SK-N-SH (cell line): ENCODE measurements around the gene NRG3. TPM values are rescaled to one million over a fixed set of nuclear protein-coding genes. Genes with fewer than 3 reads are reported as not detected.

Source experiments
- CTCF ChIA-PET: fragments of 300-600, 350-600 bp; formaldehyde crosslinking; extraction: SDS; loops from one replicate; lab custom pipeline; 2021; lab: Yijun Ruan, JAX
- POLR2A ChIA-PET: fragments of 350-600 bp; sonication (Branson Sonifier 250); formaldehyde crosslinking; extraction: SDS; loops from one replicate; lab custom pipeline; 2020; ENCODE audit warnings: antibody characterized with exemption, inconsistent platforms; lab: Yijun Ruan, JAX
- DNase-seq: peaks from one replicate; pipeline ENCODE4 v3.0.0; 2012
- H2AFZ ChIP-seq: fragments of 200-600 bp; sonication (generic); 2 replicates; pipeline ENCODE4 v1.8.1; 2016; ENCODE audit warnings: antibody characterized with exemption, mild to moderate bottlenecking, low read depth
- H3F3A ChIP-seq: fragments of 200-600 bp; sonication (generic); replicated peaks from 2 replicates; pipeline ENCODE3; 2016; ENCODE audit warnings: antibody characterized with exemption, mild to moderate bottlenecking; ENCODE audit not compliant: insufficient read depth
- H3K27ac ChIP-seq, 2 experiments: fragments of 200-500 bp in 1 of 2; fragments of 200-600 bp in 1 of 2; sonication (Bioruptor generic) in 1 of 2; sonication (generic), shearing (Covaris generic) in 1 of 2; 2 replicates each; pipeline versions ENCODE4 v1.5.1 to v1.6.1; 2014 to 2016; ENCODE audit warnings: low read depth in 2 of 2, inconsistent platforms in 1 of 2, low read length in 1 of 2, mild to moderate bottlenecking in 1 of 2, mixed read lengths in 1 of 2
- H3K27me3 ChIP-seq: fragments of 200-600 bp; sonication (generic), shearing (Covaris generic); 2 replicates; pipeline ENCODE4 v1.6.1; 2016; ENCODE audit warnings: mixed run types; ENCODE audit not compliant: insufficient read depth
- H3K36me3 ChIP-seq, 2 experiments: fragments of 200-500 bp in 1 of 2; fragments of 200-600 bp in 1 of 2; sonication (Bioruptor generic) in 1 of 2; sonication (generic) in 1 of 2; replicated peaks in 1 of 2; 2 replicates each; pipeline versions ENCODE3 to v1.5.1; 2014 to 2016; ENCODE audit warnings: low read length in 1 of 2, mild to moderate bottlenecking in 1 of 2; ENCODE audit not compliant: insufficient read depth in 2 of 2, control insufficient read depth in 1 of 2
- H3K4me1 ChIP-seq, 2 experiments: fragments of 200-500 bp in 1 of 2; fragments of 200-600 bp in 1 of 2; sonication (Bioruptor generic) in 1 of 2; sonication (generic), shearing (Covaris generic) in 1 of 2; 2 replicates each; pipeline versions ENCODE4 v1.5.1 to v1.6.1; 2014 to 2016; ENCODE audit warnings: low read depth in 1 of 2, low read length in 1 of 2, mixed run types in 1 of 2; ENCODE audit not compliant: insufficient read depth in 2 of 2, control insufficient read depth in 1 of 2
- H3K4me2 ChIP-seq: fragments of 200-600 bp; sonication (generic), shearing (Covaris generic); 2 replicates; pipeline ENCODE4 v1.6.1; 2017; ENCODE audit warnings: mixed run types
- H3K4me3 ChIP-seq, 2 experiments: fragments of 200-500 bp in 1 of 2; fragments of 200-600 bp in 1 of 2; sonication (Bioruptor generic) in 1 of 2; sonication (generic), shearing (Covaris generic) in 1 of 2; 2 replicates each; pipeline versions ENCODE4 v1.5.1 to v1.8.1; 2014 to 2016; ENCODE audit warnings: low read depth in 2 of 2, inconsistent platforms in 1 of 2, low read length in 1 of 2, mild to moderate bottlenecking in 1 of 2, mixed read lengths in 1 of 2, moderate library complexity in 1 of 2
- H3K79me2 ChIP-seq: fragments of 200-600 bp; sonication (generic); 2 replicates; pipeline ENCODE4 v1.8.1; 2017; ENCODE audit warnings: mild to moderate bottlenecking; ENCODE audit not compliant: insufficient read depth
- H3K9ac ChIP-seq: fragments of 200-600 bp; sonication (generic); 2 replicates; pipeline ENCODE4 v1.6.1; 2017; ENCODE audit warnings: mixed run types
- H3K9me2 ChIP-seq: fragments of 200-600 bp; sonication (generic); 2 replicates; pipeline ENCODE4 v1.6.1; 2017; ENCODE audit warnings: mixed run types
- H3K9me3 ChIP-seq: fragments of 200-600 bp; sonication (generic); 2 replicates; pipeline ENCODE4 v1.6.1; 2017; ENCODE audit warnings: mixed run types, mild to moderate bottlenecking, moderate library complexity
- H4K20me1 ChIP-seq: fragments of 200-600 bp; sonication (generic); 2 replicates; pipeline ENCODE4 v1.6.1; 2017; ENCODE audit warnings: mild to moderate bottlenecking, mixed run types; ENCODE audit not compliant: insufficient read depth
- ELF1 ChIP-seq: IDR thresholded peaks from 2 replicates; pipeline ENCODE4 v1.4.0; 2012
- EP300 ChIP-seq, 2 experiments: IDR thresholded peaks; 2 replicates each; pipeline versions ENCODE4 v1.4.0 to v1.6.1; 2012; ENCODE audit warnings: borderline replicate concordance in 1 of 2, low read depth in 1 of 2, low read length in 1 of 2
- EZH2phosphoT487 ChIP-seq: fragments of 200-600 bp; sonication (generic); IDR thresholded peaks from 2 replicates; pipeline ENCODE4 v1.6.1; 2017; ENCODE audit warnings: low read depth, mixed run types, mild to moderate bottlenecking, antibody characterized with exemption, moderate library complexity, borderline replicate concordance
- FOSL2 ChIP-seq: IDR thresholded peaks from 2 replicates; pipeline ENCODE4 v1.4.0; 2012; ENCODE audit warnings: low read depth, mild to moderate bottlenecking, moderate library complexity, borderline replicate concordance
- FOXJ3 ChIP-seq: sonication (generic); formaldehyde crosslinking; IDR thresholded peaks from 2 replicates; pipeline ENCODE4 v1.5.1; 2020; ENCODE audit warnings: mild to moderate bottlenecking, missing genetic modification reagents
- GABPA ChIP-seq: IDR thresholded peaks from 2 replicates; pipeline ENCODE4 v1.4.0; 2012; ENCODE audit warnings: low read depth, mild to moderate bottlenecking
- GATA2 ChIP-seq: sonication (generic); formaldehyde crosslinking; IDR thresholded peaks from 2 replicates; pipeline ENCODE4 v1.5.0; 2020; ENCODE audit warnings: mild to moderate bottlenecking, missing genetic modification reagents
- JUND ChIP-seq: IDR thresholded peaks from 2 replicates; pipeline ENCODE4 v1.4.0; 2012
- MEF2A ChIP-seq: IDR thresholded peaks from 2 replicates; pipeline ENCODE4 v1.4.0; 2012; ENCODE audit warnings: low read depth, borderline replicate concordance
- NFIC ChIP-seq: IDR thresholded peaks from 2 replicates; pipeline ENCODE4 v1.4.0; 2012; ENCODE audit warnings: borderline replicate concordance
- NRF1 ChIP-seq: IDR thresholded peaks from 2 replicates; pipeline ENCODE4 v1.6.1; 2012; ENCODE audit warnings: low read depth, mild to moderate bottlenecking, low read length
- POLR2AphosphoS5 ChIP-seq: IDR thresholded peaks from 2 replicates; pipeline ENCODE4 v1.6.1; 2012; ENCODE audit warnings: low read depth, low read length
- RCOR1 ChIP-seq: fragments of 150-350 bp; IDR thresholded peaks from 2 replicates; pipeline ENCODE4 v1.6.1; 2017; ENCODE audit warnings: antibody characterized with exemption, low read length
- RFX5 ChIP-seq: IDR thresholded peaks from 2 replicates; pipeline ENCODE4 v1.6.1; 2012; ENCODE audit warnings: mild to moderate bottlenecking, improper control_type of control experiment, low read length
- RXRA ChIP-seq: IDR thresholded peaks from 2 replicates; pipeline ENCODE4 v1.4.0; 2012; ENCODE audit warnings: low read depth, mild to moderate bottlenecking, borderline replicate concordance
- SIN3A ChIP-seq: IDR thresholded peaks from 2 replicates; pipeline ENCODE4 v1.6.1; 2012; ENCODE audit warnings: low read depth, mild to moderate bottlenecking, low read length, moderate library complexity, borderline replicate concordance
- SMC3 ChIP-seq: IDR thresholded peaks from 2 replicates; pipeline ENCODE4 v1.6.1; 2012; ENCODE audit warnings: low read depth, low read length, improper control_type of control experiment
- TCF12 ChIP-seq: IDR thresholded peaks from 2 replicates; pipeline ENCODE4 v1.4.0; 2012
- TEAD4 ChIP-seq: IDR thresholded peaks from 2 replicates; pipeline ENCODE4 v1.4.0; 2012; ENCODE audit warnings: mild to moderate bottlenecking, borderline replicate concordance; ENCODE audit not compliant: insufficient read depth
- WGBS: methylation state at CpG from one replicate; pipeline ENCODE4 v1.1.6; 2017; ENCODE audit warnings: low lambda C conversion rate; 5-methylcytosine and 5-hydroxymethylcytosine counted together
- polyA plus RNA-seq, 3 experiments: library from polyadenylated mRNA; depleted of rRNA; stranded (reverse); fragments of >200 nt; gene quantifications; 2 replicates each; pipeline ENCODE4 v1.2.3, GENCODE V29; 2012
- TF ChIP-seq, protein P1 (sequence below): IDR thresholded peaks from 2 replicates; pipeline ENCODE4 v1.4.0; 2012; ENCODE audit warnings: low read depth, borderline replicate concordance
- TF ChIP-seq, protein P2 (sequence below): fragments of 150-350 bp; IDR thresholded peaks from 2 replicates; pipeline ENCODE4 v1.6.1; 2017; ENCODE audit warnings: antibody characterized with exemption, low read length, low read depth, borderline replicate concordance
- TF ChIP-seq, protein P3 (sequence below): IDR thresholded peaks from 2 replicates; pipeline ENCODE4; 2012
- TF ChIP-seq, protein P4 (sequence below): fragments of 150-350 bp; IDR thresholded peaks from 2 replicates; pipeline ENCODE4 v1.6.1; 2016; ENCODE audit warnings: mild to moderate bottlenecking, low read depth, low read length
- TF ChIP-seq, protein P5 (sequence below): fragments of 200-600 bp; sonication (generic); IDR thresholded peaks from 2 replicates; pipeline ENCODE4 v1.6.1; 2017; ENCODE audit warnings: antibody characterized with exemption, mild to moderate bottlenecking, moderate library complexity

The NRG3 gene
- polyA plus RNA-seq, 1 of the 3 experiments (the other 2 are of a cell fraction), result 0.03 TPM

DNA sequence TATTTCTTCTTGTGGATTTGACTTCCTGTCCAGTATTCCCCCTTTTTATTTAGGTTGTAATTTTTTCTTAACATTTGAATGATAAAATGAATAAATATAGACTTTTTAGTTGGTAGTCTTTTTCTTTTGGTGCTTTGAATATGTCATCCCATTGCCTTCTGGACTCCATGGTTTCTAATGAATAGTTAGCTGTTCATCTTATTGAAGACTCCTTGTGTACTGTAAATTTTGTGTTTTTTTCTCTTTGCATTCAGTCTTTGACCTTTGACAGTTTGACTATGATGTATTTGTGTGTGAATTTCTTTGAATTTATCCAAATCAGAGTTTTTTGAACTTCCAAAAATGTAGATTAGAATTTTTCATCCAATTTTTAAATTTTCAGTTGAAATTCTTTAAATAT lies 554.3 kb downstream of the NRG3 start:
- H2AFZ ChIP-seq, result no peak overlapping the region
- no peak overlapping the region for H3K4me2 ChIP-seq
- no peaks in the 10 kb centered on the region for H3F3A ChIP-seq
- ChIA-PET CTCF (no interaction called here), POLR2A (no interaction called here)
- no peaks in the 10 kb centered on the region for H4K20me1 ChIP-seq
- no peaks in the 10 kb centered on the region for H3K36me3 ChIP-seq
- no peaks in the 10 kb centered on the region for H3K4me1 ChIP-seq
- no peaks in the 10 kb centered on the region for H3K27me3 ChIP-seq
- TF ChIP-seq NRF1 (no peak), FOSL2 (no peak), SIN3A (no peak), NFIC (no peak), RCOR1 (no peak), GABPA (no peak), RFX5 (no peak), EZH2phosphoT487 (no peak)
- TF ChIP-seq, protein P1, sequence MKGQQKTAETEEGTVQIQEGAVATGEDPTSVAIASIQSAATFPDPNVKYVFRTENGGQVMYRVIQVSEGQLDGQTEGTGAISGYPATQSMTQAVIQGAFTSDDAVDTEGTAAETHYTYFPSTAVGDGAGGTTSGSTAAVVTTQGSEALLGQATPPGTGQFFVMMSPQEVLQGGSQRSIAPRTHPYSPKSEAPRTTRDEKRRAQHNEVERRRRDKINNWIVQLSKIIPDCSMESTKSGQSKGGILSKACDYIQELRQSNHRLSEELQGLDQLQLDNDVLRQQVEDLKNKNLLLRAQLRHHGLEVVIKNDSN, result no peak
- TF ChIP-seq, protein P2, sequence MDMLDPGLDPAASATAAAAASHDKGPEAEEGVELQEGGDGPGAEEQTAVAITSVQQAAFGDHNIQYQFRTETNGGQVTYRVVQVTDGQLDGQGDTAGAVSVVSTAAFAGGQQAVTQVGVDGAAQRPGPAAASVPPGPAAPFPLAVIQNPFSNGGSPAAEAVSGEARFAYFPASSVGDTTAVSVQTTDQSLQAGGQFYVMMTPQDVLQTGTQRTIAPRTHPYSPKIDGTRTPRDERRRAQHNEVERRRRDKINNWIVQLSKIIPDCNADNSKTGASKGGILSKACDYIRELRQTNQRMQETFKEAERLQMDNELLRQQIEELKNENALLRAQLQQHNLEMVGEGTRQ, result no peak
- DNase-seq, result no peak
- H3K27ac ChIP-seq, result no peak overlapping the region
- H3K9me3 ChIP-seq, result peaks cover 3% of the 10 kb centered on the region; the same call in 1 of the 2 replicates
- no peaks in the 10 kb centered on the region for H3K79me2 ChIP-seq
- H3K9me2 ChIP-seq, result no peaks in the 10 kb centered on the region
- no peak overlapping the region for H3K9ac ChIP-seq
- H3K4me3 ChIP-seq, result no peak overlapping the region

DNA sequence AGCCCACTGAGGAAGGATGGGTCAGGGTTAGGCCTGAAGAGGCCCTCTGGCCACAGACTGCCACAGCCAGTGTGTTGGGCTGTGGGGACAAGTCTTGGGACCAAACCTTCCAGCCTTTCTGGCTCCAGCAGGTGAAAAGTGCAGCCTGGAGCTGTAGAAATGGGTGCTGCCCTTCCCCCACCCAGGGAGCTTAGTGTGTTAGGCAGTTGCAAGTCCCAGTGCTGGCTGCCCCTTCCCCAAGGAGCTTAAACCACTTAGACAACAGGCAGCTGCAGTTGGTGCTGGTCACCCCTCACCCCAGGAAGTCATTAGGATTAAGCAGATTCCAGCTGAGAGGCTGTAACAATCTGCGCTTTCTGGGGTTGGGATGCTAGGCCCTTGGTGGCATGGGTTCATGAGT lies 563.3 kb downstream of the NRG3 start:
- Histone ChIP-seq H3K4me2 (no peak overlapping the region), H3K36me3 (no peaks in the 10 kb centered on the region), H3K79me2 (no peaks in the 10 kb centered on the region), H4K20me1 (no peaks in the 10 kb centered on the region), H3K4me1 (no peaks in the 10 kb centered on the region), H3K27ac (no peak overlapping the region), H2AFZ (no peak overlapping the region), H3K9me2 (no peaks in the 10 kb centered on the region; the same call in 1 of the 2 replicates), H3K27me3 (no peaks in the 10 kb centered on the region), H3K4me3 (no peak overlapping the region), H3F3A (no peaks in the 10 kb centered on the region), H3K9me3 (no peaks in the 10 kb centered on the region), H3K9ac (no peak overlapping the region)
- no peak for DNase-seq
- ChIA-PET CTCF (no interaction called here), POLR2A (no interaction called here)
- WGBS, result 71% methylated on average over 1 of the region's 1 CpG
- no peak for TF ChIP-seq EP300 (IDR thresholded peaks at IDR 0.05; ENCODE audit: borderline replicate concordance in 1 of 2, low read depth in 1 of 2, low read length in 1 of 2)
- no peak for TF ChIP-seq TEAD4
- TF ChIP-seq, protein P3, sequence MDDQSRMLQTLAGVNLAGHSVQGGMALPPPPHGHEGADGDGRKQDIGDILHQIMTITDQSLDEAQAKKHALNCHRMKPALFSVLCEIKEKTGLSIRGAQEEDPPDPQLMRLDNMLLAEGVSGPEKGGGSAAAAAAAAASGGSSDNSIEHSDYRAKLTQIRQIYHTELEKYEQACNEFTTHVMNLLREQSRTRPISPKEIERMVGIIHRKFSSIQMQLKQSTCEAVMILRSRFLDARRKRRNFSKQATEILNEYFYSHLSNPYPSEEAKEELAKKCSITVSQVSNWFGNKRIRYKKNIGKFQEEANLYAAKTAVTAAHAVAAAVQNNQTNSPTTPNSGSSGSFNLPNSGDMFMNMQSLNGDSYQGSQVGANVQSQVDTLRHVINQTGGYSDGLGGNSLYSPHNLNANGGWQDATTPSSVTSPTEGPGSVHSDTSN, result no peak
- no peak for TF ChIP-seq RXRA
- no peak for TF ChIP-seq MEF2A
- no peak for TF ChIP-seq TCF12
- TF ChIP-seq RFX5, result no peak
- TF ChIP-seq GATA2 (CRISPR knock-in tag), result no peak
- no peak for TF ChIP-seq NRF1
- TF ChIP-seq, protein P4, sequence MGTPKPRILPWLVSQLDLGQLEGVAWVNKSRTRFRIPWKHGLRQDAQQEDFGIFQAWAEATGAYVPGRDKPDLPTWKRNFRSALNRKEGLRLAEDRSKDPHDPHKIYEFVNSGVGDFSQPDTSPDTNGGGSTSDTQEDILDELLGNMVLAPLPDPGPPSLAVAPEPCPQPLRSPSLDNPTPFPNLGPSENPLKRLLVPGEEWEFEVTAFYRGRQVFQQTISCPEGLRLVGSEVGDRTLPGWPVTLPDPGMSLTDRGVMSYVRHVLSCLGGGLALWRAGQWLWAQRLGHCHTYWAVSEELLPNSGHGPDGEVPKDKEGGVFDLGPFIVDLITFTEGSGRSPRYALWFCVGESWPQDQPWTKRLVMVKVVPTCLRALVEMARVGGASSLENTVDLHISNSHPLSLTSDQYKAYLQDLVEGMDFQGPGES, result no peak
- no peak for TF ChIP-seq JUND
- no peak for TF ChIP-seq SMC3
- no peak for TF ChIP-seq ELF1
- TF ChIP-seq POLR2AphosphoS5, result no peak
- TF ChIP-seq FOXJ3 (CRISPR knock-in tag), result no peak
- TF ChIP-seq NFIC, result no peak
- TF ChIP-seq, protein P5, sequence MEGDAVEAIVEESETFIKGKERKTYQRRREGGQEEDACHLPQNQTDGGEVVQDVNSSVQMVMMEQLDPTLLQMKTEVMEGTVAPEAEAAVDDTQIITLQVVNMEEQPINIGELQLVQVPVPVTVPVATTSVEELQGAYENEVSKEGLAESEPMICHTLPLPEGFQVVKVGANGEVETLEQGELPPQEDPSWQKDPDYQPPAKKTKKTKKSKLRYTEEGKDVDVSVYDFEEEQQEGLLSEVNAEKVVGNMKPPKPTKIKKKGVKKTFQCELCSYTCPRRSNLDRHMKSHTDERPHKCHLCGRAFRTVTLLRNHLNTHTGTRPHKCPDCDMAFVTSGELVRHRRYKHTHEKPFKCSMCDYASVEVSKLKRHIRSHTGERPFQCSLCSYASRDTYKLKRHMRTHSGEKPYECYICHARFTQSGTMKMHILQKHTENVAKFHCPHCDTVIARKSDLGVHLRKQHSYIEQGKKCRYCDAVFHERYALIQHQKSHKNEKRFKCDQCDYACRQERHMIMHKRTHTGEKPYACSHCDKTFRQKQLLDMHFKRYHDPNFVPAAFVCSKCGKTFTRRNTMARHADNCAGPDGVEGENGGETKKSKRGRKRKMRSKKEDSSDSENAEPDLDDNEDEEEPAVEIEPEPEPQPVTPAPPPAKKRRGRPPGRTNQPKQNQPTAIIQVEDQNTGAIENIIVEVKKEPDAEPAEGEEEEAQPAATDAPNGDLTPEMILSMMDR, result no peak
